IMR-90 (cell line): ENCODE results near the gene CAMK4. TPM values are rescaled to one million over a fixed set of nuclear protein-coding genes. Genes with fewer than 3 reads are reported as not detected.
A peak's percentile ranks its signal among the peaks of the same experiment; 100 is the strongest.

Experiments used
- ATAC-seq: fragments of 200-7000 bp; cut with Tn5 transposase; 2 replicates; pipeline ENCODE4 v1.9.1; 2020; ENCODE audit warnings: low read depth, mild to moderate bottlenecking, moderate library complexity
- BruUV-seq: library from RNA; stranded (reverse); fragments of 400-500 nt; replicated peaks from 2 replicates; lab custom pipeline; 2021; lab: Mats Ljungman, UMichigan
- CTCF ChIA-PET: fragments of 300-600 bp; formaldehyde crosslinking; extraction: SDS; loops from one replicate; lab custom pipeline; 2021; ENCODE audit warnings: antibody characterized with exemption; lab: Yijun Ruan, JAX
- POLR2A ChIA-PET: fragments of 300-600 bp; sonication (Branson Sonifier 250); formaldehyde crosslinking; loops from one replicate; lab custom pipeline; 2022; ENCODE audit warnings: antibody characterized with exemption; ENCODE audit not compliant: unreplicated experiment; lab: Charles Lee
- DNase-seq: peaks from one replicate; pipeline ENCODE4 v3.0.0; 2013
- H2AFZ ChIP-seq: replicated peaks from 2 replicates; pipeline ENCODE3; 2013; ENCODE audit warnings: low read length, mild to moderate bottlenecking; ENCODE audit not compliant: poor library complexity
- H2AK5ac ChIP-seq: 2 replicates; pipeline ENCODE4 v1.6.1; 2013; ENCODE audit warnings: low read depth, low read length, inconsistent platforms
- H2AK9ac ChIP-seq: replicated peaks from 2 replicates; pipeline ENCODE3; 2013; ENCODE audit warnings: mild to moderate bottlenecking, low read depth, low read length, moderate library complexity; ENCODE audit not compliant: poor library complexity
- H2BK120ac ChIP-seq: 2 replicates; pipeline ENCODE4 v1.6.1; 2013; ENCODE audit warnings: low read depth, low read length, inconsistent platforms
- H2BK15ac ChIP-seq: 3 replicates; pipeline ENCODE4 v1.6.1; 2013; ENCODE audit warnings: low read depth, low read length, inconsistent platforms
- H2BK20ac ChIP-seq: 2 replicates; pipeline ENCODE4 v1.6.1; 2013; ENCODE audit warnings: low read depth, mild to moderate bottlenecking, inconsistent platforms, low read length, moderate library complexity
- H2BK5ac ChIP-seq: 2 replicates; pipeline ENCODE4 v1.6.1; 2013; ENCODE audit warnings: mild to moderate bottlenecking, low read depth, low read length, inconsistent platforms; ENCODE audit not compliant: poor library complexity, severe bottlenecking
- H3K14ac ChIP-seq: replicated peaks from 2 replicates; pipeline ENCODE4 v1.6.1; 2013; ENCODE audit warnings: low read depth, low read length, inconsistent platforms
- H3K18ac ChIP-seq: 2 replicates; pipeline ENCODE4 v1.6.1; 2013; ENCODE audit warnings: low read depth, low read length, control low read depth
- H3K23ac ChIP-seq: 2 replicates; pipeline ENCODE4 v1.6.1; 2013; ENCODE audit warnings: low read depth, low read length, inconsistent platforms
- H3K27ac ChIP-seq: 2 replicates; pipeline ENCODE4 v1.5.1; 2013; ENCODE audit warnings: mild to moderate bottlenecking, control low read depth, low read length; ENCODE audit not compliant: insufficient read depth
- H3K27me3 ChIP-seq: 2 replicates; pipeline ENCODE4 v1.6.1; 2013; ENCODE audit warnings: low read length; ENCODE audit not compliant: control insufficient read depth, insufficient read depth
- H3K36me3 ChIP-seq: 2 replicates; pipeline ENCODE4 v1.6.1; 2013; ENCODE audit warnings: low read length, mixed read lengths; ENCODE audit not compliant: control insufficient read depth, insufficient read depth
- H3K4ac ChIP-seq: 2 replicates; pipeline ENCODE4 v1.6.1; 2013; ENCODE audit warnings: low read depth, low read length, inconsistent platforms
- H3K4me1 ChIP-seq: 2 replicates; pipeline ENCODE4 v1.6.1; 2013; ENCODE audit warnings: low read length, mixed read lengths; ENCODE audit not compliant: control insufficient read depth, insufficient read depth
- H3K4me2 ChIP-seq: 2 replicates; pipeline ENCODE4 v1.6.1; 2013; ENCODE audit warnings: low read depth, mild to moderate bottlenecking, control low read depth, low read length, moderate library complexity
- H3K4me3 ChIP-seq: 2 replicates; pipeline ENCODE4 v1.5.1; 2013; ENCODE audit warnings: low read depth, mild to moderate bottlenecking, control low read depth, low read length, moderate library complexity; ENCODE audit not compliant: insufficient read depth
- H3K56ac ChIP-seq: 2 replicates; pipeline ENCODE4 v1.6.1; 2013; ENCODE audit warnings: low read length, inconsistent platforms; ENCODE audit not compliant: insufficient read depth; ENCODE audit errors: extremely low read depth
- H3K79me1 ChIP-seq, 2 experiments: 2 replicates each; pipeline ENCODE4 v1.6.1; 2013; ENCODE audit warnings: low read length in 2 of 2, inconsistent platforms in 1 of 2, low read depth in 1 of 2
- H3K9ac ChIP-seq: 2 replicates; pipeline ENCODE4 v1.6.1; 2013; ENCODE audit warnings: low read depth, low read length, control low read depth
- H3K9me1 ChIP-seq: 2 replicates; pipeline ENCODE4 v1.6.1; 2013; ENCODE audit warnings: low read length, inconsistent platforms; ENCODE audit not compliant: insufficient read depth
- H3K9me3 ChIP-seq: 2 replicates; pipeline ENCODE4 v1.6.1; 2013; ENCODE audit warnings: low read length; ENCODE audit not compliant: control insufficient read depth, insufficient read depth
- H4K20me1 ChIP-seq: 2 replicates; pipeline ENCODE4 v1.6.1; 2013; ENCODE audit warnings: low read length, inconsistent platforms; ENCODE audit not compliant: insufficient read depth
- H4K5ac ChIP-seq: 2 replicates; pipeline ENCODE4 v1.6.1; 2013; ENCODE audit warnings: mild to moderate bottlenecking, low read depth, low read length, control low read depth
- H4K8ac ChIP-seq, 2 experiments: 2 replicates each; pipeline ENCODE4 v1.6.1; 2013; ENCODE audit warnings: low read depth in 2 of 2, low read length in 2 of 2, control low read depth in 1 of 2, inconsistent platforms in 1 of 2
- H4K91ac ChIP-seq: 2 replicates; pipeline ENCODE4 v1.6.1; 2013; ENCODE audit warnings: low read depth, low read length, inconsistent platforms; ENCODE audit not compliant: insufficient read depth
- MAFK ChIP-seq: IDR thresholded peaks from 2 replicates; pipeline ENCODE4 v1.6.1; 2012; ENCODE audit warnings: low read depth, low read length, improper control_type of control experiment
- MXI1 ChIP-seq: IDR thresholded peaks from 2 replicates; pipeline ENCODE4 v1.6.1; 2012; ENCODE audit warnings: low read depth, mild to moderate bottlenecking, low read length, moderate library complexity, borderline replicate concordance
- WGBS, 2 experiments: methylation state at CpG; one replicate each; pipeline versions ENCODE4 v1.1.5 to v1.1.7; 2013; ENCODE audit warnings: missing lambda C conversion rate in 2 of 2; ENCODE audit not compliant: insufficient read length in 1 of 2; ENCODE audit errors: extremely low coverage in 2 of 2; 5-methylcytosine and 5-hydroxymethylcytosine counted together
- dilution Hi-C: fragments of 300-500 bp; cut with HindIII; formaldehyde crosslinking; loops from one replicate; pipeline ENCODE4 v1.14.3; 2018; ENCODE audit warnings: low sequenced_read_pairs; ENCODE audit not compliant: unreplicated experiment
- in situ Hi-C: fragments of 300-500 bp; cut with MboI; formaldehyde crosslinking; loops from 3 replicates; pipeline ENCODE4 v1.14.3; 2019; ENCODE audit warnings: low sequenced_read_pairs, inconsistent platforms, mixed read lengths
- intact Hi-C: fragments of 100-400 bp; cut with micrococcal nuclease; formaldehyde crosslinking; loops from 2 replicates; pipeline ENCODE4 v1.10.0; 2022
- polyA plus RNA-seq, 3 experiments: library from polyadenylated mRNA; depleted of rRNA; stranded (reverse); fragments of >200 nt; gene quantifications; 2 replicates each; pipeline ENCODE4 v1.2.3, GENCODE V29; 2012; ENCODE audit warnings: low replicate concordance in 1 of 3
- total RNA-seq: library from RNA; depleted of rRNA; stranded (reverse); fragments of >200 nt; gene quantifications from 2 replicates; pipeline ENCODE4 v1.2.3, GENCODE V29; 2012

The CAMK4 gene
- total and polyA plus RNA-seq, 2 of the 4 experiments (the other 2 are of a cell fraction) = 3.7 to 4.8 TPM

- no peak overlapping the region for H2AK5ac ChIP-seq
- peak; percentile 82 for TF ChIP-seq MAFK
- no peak for TF ChIP-seq MXI1
- no peak overlapping the region for H3K4me2 ChIP-seq
- dilution Hi-C loops (no loop called here), intact Hi-C loops (no loop called here), in situ Hi-C loops (no loop called here)
- H2BK120ac ChIP-seq = no peak overlapping the region
- no peaks in the 10 kb centered on the region for H3K36me3 ChIP-seq
- no peak overlapping the region for H3K14ac ChIP-seq
- no peak overlapping the region for H2BK5ac ChIP-seq
- no peak overlapping the region for H2BK20ac ChIP-seq
- no CpG with 5 or more reads among the region's 1 CpG for WGBS, 2 experiments
- no peak overlapping the region for H3K56ac ChIP-seq
- no peaks in the 10 kb centered on the region for H3K9me1 ChIP-seq
- no peaks in the 10 kb centered on the region for H3K9me3 ChIP-seq
- no peak overlapping the region for H2AK9ac ChIP-seq
- H3K4me3 ChIP-seq = no peak overlapping the region
- H3K4ac ChIP-seq = no peak overlapping the region
- no peak overlapping the region for H3K23ac ChIP-seq
- H3K27me3 ChIP-seq = no peaks in the 10 kb centered on the region
- no peak overlapping the region for H2BK15ac ChIP-seq
- ATAC-seq = no peak
- ChIA-PET POLR2A (no interaction called here), CTCF (interaction anchor here (0.6 kb wide), 1 partner anchor 785 kb away, joined by 3 read pairs; no protein-coding TSS in a partner anchor)
- no peak for DNase-seq
- no peak overlapping the region for H4K5ac ChIP-seq
- H3K27ac ChIP-seq = no peak overlapping the region
- H3K79me1 ChIP-seq = no peaks in the 10 kb centered on the region
- H2AFZ ChIP-seq = no peak overlapping the region
- H3K18ac ChIP-seq = no peak overlapping the region
- no peak overlapping the region for H4K8ac ChIP-seq
- H4K20me1 ChIP-seq = no peaks in the 10 kb centered on the region
- no peaks in the 10 kb centered on the region for H3K4me1 ChIP-seq
- BruUV-seq = no TSS peak
- H4K91ac ChIP-seq = no peak overlapping the region
- no peak overlapping the region for H3K9ac ChIP-seq
These were observed 148.6 kb downstream of the CAMK4 start for GRCh38 chr5:111372799-111373198.
